SK-N-SH treated with all-trans-retinoic acid at 6 μM for 48 hours (cell line): Measurements from ENCODE around the gene ITGB2.
"Not testable (repeated sequence)": the region's sequence is repeated elsewhere in the genome, so short reads cannot be mapped to it uniquely, and the experiment has no call there.

Experiments
- ATAC-seq: fragments of 200-7000 bp; cut with Tn5 transposase; 3 replicates; pipeline ENCODE4 v1.9.1; 2020; ENCODE audit warnings: mild to moderate bottlenecking, moderate library complexity
- ARNTL ChIP-seq: fragments of 450-650 bp; formaldehyde crosslinking; IDR thresholded peaks from 2 replicates; pipeline ENCODE4 v1.5.0; 2020; ENCODE audit warnings: low read depth, mild to moderate bottlenecking, moderate library complexity, borderline replicate concordance
- BACH2 ChIP-seq: fragments of 250-450 bp; sonication (Bioruptor Pico); IDR thresholded peaks from 2 replicates; pipeline ENCODE4 v1.9.0; 2021; ENCODE audit warnings: mild to moderate bottlenecking, borderline replicate concordance
- CSDC2 ChIP-seq: fragments of 250-450 bp; sonication (Bioruptor Pico); IDR thresholded peaks from 2 replicates; pipeline ENCODE4 v1.5.0; 2020; ENCODE audit warnings: mild to moderate bottlenecking, moderate library complexity
- ESRRG ChIP-seq: fragments of 250-450 bp; sonication (Bioruptor Pico); IDR thresholded peaks from 2 replicates; pipeline ENCODE4 v1.6.1; 2021; ENCODE audit warnings: mild to moderate bottlenecking
- ISL1 ChIP-seq: fragments of 250-450 bp; sonication (Bioruptor Pico); IDR thresholded peaks from 2 replicates; pipeline ENCODE4 v2.1.2; 2022; ENCODE audit warnings: mild to moderate bottlenecking, moderate library complexity
- OSR1 ChIP-seq: fragments of 250-450 bp; sonication (Bioruptor Pico); IDR thresholded peaks from 2 replicates; pipeline ENCODE4 v1.8.0; 2022; ENCODE audit warnings: moderate library complexity, mild to moderate bottlenecking, inconsistent platforms
- SNAI2 ChIP-seq: fragments of 250-450 bp; sonication (Bioruptor Pico); IDR thresholded peaks from 2 replicates; pipeline ENCODE4 v1.5.0; 2020; ENCODE audit warnings: mild to moderate bottlenecking, moderate library complexity
- TCF4 ChIP-seq: fragments of 250-450 bp; sonication (Bioruptor Pico); IDR thresholded peaks from 2 replicates; pipeline ENCODE4 v1.8.0; 2021; ENCODE audit warnings: mild to moderate bottlenecking, moderate library complexity, borderline replicate concordance
- TOX ChIP-seq: fragments of 250-450 bp; sonication (Bioruptor Pico); IDR thresholded peaks from 2 replicates; pipeline ENCODE4 v1.8.0; 2021; ENCODE audit warnings: mild to moderate bottlenecking, moderate library complexity, borderline replicate concordance
- ZC3H10 ChIP-seq: fragments of 250-450 bp; sonication (Bioruptor Pico); IDR thresholded peaks from 2 replicates; pipeline ENCODE4 v1.5.1; 2021; ENCODE audit warnings: mild to moderate bottlenecking, moderate library complexity
- ZFP30 ChIP-seq: fragments of 450-650 bp; formaldehyde crosslinking; IDR thresholded peaks from 2 replicates; pipeline ENCODE4 v1.5.0; 2022; ENCODE audit warnings: mild to moderate bottlenecking, moderate library complexity
- ZNF565 ChIP-seq: fragments of 450-650 bp; formaldehyde crosslinking; conservative IDR thresholded peaks from 2 replicates; pipeline ENCODE4 v1.5.0; 2020; ENCODE audit warnings: low read depth, mild to moderate bottlenecking, moderate library complexity
- ZNF70 ChIP-seq: fragments of 450-650 bp; formaldehyde crosslinking; IDR thresholded peaks from 2 replicates; pipeline ENCODE4 v1.5.0; 2020; ENCODE audit warnings: mild to moderate bottlenecking, moderate library complexity
- ZNF8 ChIP-seq: fragments of 450-650 bp; formaldehyde crosslinking; IDR thresholded peaks from 2 replicates; pipeline ENCODE4 v1.5.0; 2020; ENCODE audit warnings: mild to moderate bottlenecking, moderate library complexity
- TF ChIP-seq, protein P1 (sequence below): fragments of 250-450 bp; sonication (Bioruptor Pico); IDR thresholded peaks from 2 replicates; pipeline ENCODE4 v1.5.1; 2020; ENCODE audit warnings: low read depth, mild to moderate bottlenecking, moderate library complexity
- TF ChIP-seq, protein P2 (sequence below): fragments of 250-450 bp; sonication (Bioruptor Pico); IDR thresholded peaks from 2 replicates; pipeline ENCODE4 v1.5.0; 2020; ENCODE audit warnings: mild to moderate bottlenecking, moderate library complexity
- TF ChIP-seq, protein P3 (sequence below): fragments of 250-450 bp; sonication (Bioruptor Pico); IDR thresholded peaks from 2 replicates; pipeline ENCODE4 v1.8.0; 2021; ENCODE audit warnings: low read depth, mild to moderate bottlenecking, moderate library complexity, borderline replicate concordance
- TF ChIP-seq, protein P4 (sequence below): fragments of 250-450 bp; sonication (Bioruptor Pico); IDR thresholded peaks from 2 replicates; pipeline ENCODE4 v1.8.0; 2020; ENCODE audit warnings: mild to moderate bottlenecking, moderate library complexity, borderline replicate concordance

ITGB2 gene

DNA sequence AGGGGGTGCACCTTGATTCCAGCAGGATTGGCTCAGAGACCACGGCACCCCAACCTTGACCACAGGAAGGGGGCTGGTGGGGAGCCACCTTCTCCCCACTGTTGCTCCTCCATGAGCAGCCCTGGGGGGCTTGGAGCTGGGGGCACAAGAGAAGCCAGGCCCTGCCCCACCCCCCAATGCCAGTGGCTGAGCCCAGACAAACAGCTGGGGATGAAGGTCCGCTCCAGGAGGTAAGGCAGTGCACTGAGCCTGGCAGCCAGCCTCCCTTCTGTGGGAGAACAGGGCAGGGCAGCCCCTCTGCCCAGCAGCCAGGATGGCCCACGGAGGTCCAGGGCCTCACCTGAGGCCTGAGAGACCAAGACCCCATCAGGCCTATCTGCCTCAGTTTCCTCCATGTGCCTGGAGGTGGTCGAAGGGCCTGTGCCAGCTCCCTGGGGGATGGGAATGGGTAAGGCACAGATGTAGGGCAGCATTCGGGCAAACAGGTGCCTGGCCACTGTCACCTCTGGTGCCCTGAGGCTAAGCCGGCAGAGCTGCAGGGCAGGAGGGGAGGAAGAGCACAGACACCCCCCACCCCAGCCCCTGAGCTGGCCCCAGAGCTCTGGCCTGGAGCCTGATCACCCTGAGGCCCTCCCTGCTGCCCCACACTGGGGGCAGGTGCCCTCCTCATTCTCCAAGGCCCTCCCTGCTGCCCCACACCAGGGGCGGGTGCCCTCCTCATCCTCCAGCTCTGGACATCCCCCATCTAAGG is 7.1 kb downstream of the ITGB2 start:
- TF ChIP-seq ISL1 (no peak), ESRRG (CRISPR knock-in tag) (no peak), BACH2 (CRISPR knock-in tag) (no peak), SNAI2 (no peak), TCF4 (CRISPR knock-in tag) (no peak), ZFP30 (CRISPR knock-in tag) (no peak), ZNF8 (CRISPR knock-in tag) (no peak), ARNTL (no peak), TOX (CRISPR knock-in tag) (no peak), ZNF70 (CRISPR knock-in tag) (no peak), ZC3H10 (no peak), CSDC2 (CRISPR knock-in tag) (no peak)
- TF ChIP-seq, protein P1, sequence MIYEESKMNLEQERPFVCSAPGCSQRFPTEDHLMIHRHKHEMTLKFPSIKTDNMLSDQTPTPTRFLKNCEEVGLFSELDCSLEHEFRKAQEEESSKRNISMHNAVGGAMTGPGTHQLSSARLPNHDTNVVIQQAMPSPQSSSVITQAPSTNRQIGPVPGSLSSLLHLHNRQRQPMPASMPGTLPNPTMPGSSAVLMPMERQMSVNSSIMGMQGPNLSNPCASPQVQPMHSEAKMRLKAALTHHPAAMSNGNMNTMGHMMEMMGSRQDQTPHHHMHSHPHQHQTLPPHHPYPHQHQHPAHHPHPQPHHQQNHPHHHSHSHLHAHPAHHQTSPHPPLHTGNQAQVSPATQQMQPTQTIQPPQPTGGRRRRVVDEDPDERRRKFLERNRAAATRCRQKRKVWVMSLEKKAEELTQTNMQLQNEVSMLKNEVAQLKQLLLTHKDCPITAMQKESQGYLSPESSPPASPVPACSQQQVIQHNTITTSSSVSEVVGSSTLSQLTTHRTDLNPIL: no peak
- TF ChIP-seq, protein P2, sequence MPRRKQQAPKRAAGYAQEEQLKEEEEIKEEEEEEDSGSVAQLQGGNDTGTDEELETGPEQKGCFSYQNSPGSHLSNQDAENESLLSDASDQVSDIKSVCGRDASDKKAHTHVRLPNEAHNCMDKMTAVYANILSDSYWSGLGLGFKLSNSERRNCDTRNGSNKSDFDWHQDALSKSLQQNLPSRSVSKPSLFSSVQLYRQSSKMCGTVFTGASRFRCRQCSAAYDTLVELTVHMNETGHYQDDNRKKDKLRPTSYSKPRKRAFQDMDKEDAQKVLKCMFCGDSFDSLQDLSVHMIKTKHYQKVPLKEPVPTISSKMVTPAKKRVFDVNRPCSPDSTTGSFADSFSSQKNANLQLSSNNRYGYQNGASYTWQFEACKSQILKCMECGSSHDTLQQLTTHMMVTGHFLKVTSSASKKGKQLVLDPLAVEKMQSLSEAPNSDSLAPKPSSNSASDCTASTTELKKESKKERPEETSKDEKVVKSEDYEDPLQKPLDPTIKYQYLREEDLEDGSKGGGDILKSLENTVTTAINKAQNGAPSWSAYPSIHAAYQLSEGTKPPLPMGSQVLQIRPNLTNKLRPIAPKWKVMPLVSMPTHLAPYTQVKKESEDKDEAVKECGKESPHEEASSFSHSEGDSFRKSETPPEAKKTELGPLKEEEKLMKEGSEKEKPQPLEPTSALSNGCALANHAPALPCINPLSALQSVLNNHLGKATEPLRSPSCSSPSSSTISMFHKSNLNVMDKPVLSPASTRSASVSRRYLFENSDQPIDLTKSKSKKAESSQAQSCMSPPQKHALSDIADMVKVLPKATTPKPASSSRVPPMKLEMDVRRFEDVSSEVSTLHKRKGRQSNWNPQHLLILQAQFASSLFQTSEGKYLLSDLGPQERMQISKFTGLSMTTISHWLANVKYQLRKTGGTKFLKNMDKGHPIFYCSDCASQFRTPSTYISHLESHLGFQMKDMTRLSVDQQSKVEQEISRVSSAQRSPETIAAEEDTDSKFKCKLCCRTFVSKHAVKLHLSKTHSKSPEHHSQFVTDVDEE (CRISPR knock-in tag): no peak
- TF ChIP-seq, protein P3, sequence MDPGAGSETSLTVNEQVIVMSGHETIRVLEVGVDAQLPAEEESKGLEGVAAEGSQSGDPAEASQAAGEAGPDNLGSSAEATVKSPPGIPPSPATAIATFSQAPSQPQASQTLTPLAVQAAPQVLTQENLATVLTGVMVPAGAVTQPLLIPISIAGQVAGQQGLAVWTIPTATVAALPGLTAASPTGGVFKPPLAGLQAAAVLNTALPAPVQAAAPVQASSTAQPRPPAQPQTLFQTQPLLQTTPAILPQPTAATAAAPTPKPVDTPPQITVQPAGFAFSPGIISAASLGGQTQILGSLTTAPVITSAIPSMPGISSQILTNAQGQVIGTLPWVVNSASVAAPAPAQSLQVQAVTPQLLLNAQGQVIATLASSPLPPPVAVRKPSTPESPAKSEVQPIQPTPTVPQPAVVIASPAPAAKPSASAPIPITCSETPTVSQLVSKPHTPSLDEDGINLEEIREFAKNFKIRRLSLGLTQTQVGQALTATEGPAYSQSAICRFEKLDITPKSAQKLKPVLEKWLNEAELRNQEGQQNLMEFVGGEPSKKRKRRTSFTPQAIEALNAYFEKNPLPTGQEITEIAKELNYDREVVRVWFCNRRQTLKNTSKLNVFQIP (CRISPR knock-in tag): no peak
- TF ChIP-seq, protein P4, sequence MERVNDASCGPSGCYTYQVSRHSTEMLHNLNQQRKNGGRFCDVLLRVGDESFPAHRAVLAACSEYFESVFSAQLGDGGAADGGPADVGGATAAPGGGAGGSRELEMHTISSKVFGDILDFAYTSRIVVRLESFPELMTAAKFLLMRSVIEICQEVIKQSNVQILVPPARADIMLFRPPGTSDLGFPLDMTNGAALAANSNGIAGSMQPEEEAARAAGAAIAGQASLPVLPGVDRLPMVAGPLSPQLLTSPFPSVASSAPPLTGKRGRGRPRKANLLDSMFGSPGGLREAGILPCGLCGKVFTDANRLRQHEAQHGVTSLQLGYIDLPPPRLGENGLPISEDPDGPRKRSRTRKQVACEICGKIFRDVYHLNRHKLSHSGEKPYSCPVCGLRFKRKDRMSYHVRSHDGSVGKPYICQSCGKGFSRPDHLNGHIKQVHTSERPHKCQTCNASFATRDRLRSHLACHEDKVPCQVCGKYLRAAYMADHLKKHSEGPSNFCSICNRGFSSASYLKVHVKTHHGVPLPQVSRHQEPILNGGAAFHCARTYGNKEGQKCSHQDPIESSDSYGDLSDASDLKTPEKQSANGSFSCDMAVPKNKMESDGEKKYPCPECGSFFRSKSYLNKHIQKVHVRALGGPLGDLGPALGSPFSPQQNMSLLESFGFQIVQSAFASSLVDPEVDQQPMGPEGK (CRISPR knock-in tag): no peak
- ATAC-seq: no peak

DNA sequence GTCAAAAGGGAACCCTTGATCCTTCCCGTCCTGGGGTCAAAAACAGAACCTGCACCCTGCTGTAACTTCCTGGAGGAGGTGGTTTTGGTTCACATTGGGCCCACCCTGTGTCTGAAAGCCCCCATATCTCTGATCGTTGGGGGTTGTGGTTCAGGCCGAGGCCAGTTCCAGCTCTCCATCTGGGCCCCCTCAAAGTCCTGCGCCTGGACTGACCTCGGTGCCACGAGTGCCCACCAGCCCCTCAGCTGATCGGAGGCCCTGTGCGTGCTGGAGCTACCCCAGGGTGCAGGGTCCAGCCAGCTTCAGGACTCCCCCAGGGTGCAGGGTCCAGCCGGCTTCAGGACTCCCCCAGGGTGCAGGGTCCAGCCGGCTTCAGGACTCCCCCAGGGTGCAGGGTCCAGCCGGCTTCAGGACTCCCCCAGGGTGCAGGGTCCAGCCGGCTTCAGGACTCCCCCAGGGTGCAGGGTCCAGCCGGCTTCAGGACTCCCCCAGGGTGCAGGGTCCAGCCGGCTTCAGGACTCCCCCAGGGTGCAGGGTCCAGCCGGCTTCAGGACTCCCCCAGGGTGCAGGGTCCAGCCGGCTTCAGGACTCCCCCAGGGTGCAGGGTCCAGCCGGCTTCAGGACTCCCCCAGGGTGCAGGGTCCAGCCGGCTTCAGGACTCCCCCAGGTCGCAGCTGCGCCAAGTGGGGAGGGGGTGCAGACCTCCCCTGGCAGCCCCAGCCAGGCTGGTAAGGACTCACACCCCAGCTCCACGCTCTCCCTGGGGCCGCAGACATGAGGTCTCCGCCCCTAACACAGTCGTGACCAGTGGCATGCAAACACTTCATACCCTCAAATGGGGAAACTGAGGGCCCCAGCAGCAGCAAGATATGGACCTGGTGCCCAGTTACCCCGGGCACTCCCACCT is 7.9 kb downstream of the ITGB2 start:
- not testable (repeated sequence) for ATAC-seq

DNA sequence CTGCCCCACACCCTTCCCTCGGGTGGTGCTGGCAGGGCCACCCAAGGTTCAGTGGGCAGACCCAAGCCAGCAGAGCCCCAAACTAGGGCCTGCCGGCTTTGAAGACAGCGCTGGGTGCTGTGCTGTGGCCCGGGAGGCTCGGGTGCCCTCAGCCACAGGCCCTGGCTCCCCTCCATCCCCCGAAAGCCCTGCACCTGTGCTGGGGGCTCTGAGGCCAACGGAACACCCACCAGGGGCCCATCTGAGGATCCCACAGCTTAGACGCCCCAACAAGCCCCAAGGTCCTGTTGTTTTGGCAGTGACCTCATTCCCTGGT is 8.6 kb downstream of the ITGB2 start:
- TF ChIP-seq ISL1 (no peak), TCF4 (CRISPR knock-in tag) (no peak), SNAI2 (no peak), OSR1 (CRISPR knock-in tag) (no peak), ZNF565 (no peak)
- TF ChIP-seq, protein P4 (CRISPR knock-in tag): no peak
- no peak for ATAC-seq
